ENCODE results near the gene MRC1.

DNA sequence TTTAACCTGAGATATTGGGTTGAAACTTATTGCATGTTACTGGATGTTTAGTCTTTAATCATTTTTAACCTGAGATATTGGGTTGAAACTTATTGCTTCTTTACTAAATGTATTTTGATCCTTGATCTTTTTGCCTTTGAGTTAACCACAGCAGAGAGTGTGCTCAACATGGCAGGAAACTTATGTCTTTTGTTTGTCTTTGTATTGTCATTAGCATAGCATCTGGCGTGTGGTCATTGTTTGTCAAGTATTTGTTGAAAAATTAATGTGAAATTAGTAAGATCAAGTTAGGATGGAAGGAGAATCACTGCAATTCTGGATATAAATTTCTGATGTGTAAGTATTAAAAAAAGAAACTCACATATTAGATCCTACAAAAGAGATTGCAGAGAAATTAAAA lies 8.2 kb downstream of the MRC1 start:
- TF ChIP-seq CTCF (conservative IDR thresholded peaks at IDR 0.05), result no peak
- TF ChIP-seq EZH2 (IDR thresholded peaks at IDR 0.05; ENCODE audit: low read depth), result no peak
